Stimulated activated CD4-positive, alpha-beta T cell treated with anti-CD3 and anti-CD28 coated beads, Interleukin-1b, Interleukin-23, amount 100 ng/mL, for 1 hour (primary cell): ENCODE data around the gene ECHDC1.
A peak's percentile ranks its signal among the peaks of the same experiment; 100 is the strongest.
"Not testable (repeated sequence)": the region's sequence is repeated elsewhere in the genome, so short reads cannot be mapped to it uniquely, and the experiment has no call there.

Experiments
- DNase-seq, 2 donors: peaks; one replicate each; pipeline ENCODE4 v3.0.0-alpha.2; 2020; ENCODE audit warnings: low read depth in 2 of 2

Gene ECHDC1, protein sequence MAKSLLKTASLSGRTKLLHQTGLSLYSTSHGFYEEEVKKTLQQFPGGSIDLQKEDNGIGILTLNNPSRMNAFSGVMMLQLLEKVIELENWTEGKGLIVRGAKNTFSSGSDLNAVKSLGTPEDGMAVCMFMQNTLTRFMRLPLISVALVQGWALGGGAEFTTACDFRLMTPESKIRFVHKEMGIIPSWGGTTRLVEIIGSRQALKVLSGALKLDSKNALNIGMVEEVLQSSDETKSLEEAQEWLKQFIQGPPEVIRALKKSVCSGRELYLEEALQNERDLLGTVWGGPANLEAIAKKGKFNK

GRCh38 chr6:127342946-127343808, at the start of gene ECHDC1:
TSS of gene ECHDC1 (minus strand) at chr6:127343609. CDS start at chr6:127331028, 12,581 bp downstream.
- DNase-seq = peak; percentile 20 to 52

DNA sequence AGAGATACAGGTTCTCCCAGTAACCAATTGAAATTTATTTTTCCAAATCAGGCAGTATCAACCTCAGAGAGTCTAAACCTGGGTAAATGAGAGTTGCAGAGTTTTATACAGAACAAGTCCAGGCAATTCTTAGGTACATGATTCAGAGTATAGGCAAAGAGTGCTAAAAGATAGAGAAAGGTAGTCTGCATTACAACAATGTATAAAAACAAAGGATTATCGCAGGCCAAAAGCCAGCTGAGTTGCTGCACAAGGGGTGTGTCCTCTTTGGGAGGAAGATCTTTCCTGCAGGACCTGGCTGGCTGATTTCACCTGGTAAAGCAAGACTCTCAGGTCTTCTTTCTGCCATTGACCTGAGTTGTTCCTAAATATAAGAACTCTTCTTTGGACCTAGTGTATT, 48.9 kb upstream of the ECHDC1 start:
- DNase-seq = no peak

DNA sequence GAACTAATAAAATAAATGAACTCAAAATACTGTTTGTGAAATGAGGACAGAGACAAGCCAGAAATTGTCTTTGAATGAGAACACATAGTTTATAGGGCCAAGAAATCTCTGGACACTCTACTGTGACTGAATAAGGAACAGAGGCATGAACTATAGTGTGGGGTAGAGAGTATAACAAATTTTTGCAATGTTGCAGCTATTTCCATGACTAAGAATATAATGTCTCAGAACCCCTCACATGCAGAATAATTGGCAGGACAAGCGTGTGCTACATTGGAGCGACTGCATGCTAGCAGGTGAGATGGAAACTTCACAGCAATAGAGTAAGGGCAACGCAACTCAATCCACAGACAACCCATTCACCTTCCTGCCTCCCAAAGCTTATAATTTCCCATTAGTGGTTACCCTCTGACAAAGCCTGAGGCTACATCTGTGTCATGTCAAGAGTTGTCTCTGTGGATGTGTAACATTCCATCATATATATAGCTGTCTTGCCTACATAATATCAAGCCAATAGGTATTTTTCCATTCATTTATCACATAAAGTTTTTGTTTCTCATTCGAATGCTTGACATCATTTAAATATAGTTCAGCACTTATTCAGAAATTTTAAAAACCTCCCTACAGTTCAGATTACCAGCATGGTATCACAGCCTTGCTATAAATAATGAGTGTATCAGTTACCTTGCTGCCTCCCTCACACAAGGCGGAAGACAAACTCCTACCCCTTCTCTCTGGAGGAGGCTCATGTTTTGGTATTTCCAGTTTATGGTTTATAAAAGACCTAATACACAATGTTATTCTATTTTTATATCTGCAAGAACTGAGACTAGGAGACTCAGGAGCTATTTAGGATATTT, 47.9 kb upstream of the ECHDC1 start:
- DNase-seq = no peak

DNA sequence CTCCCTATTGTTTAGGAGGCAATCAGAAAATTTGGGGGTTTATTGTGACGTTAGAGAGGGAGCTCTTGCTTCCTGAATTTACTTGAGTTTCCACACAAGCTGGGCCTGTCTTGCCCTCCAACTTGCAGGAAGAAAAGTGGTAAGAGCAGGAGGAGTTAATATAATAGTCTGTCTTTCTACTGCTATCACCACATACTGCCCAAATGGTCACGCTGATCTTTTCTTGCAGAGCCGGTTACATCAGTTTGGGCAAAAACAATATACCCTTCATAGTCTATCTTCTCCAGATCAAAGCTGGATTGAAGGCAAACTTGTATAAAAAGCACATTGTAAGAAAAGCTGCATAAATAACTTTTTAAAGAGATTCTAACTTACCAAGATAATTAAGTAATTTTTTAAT, 46.3 kb upstream of the ECHDC1 start:
- DNase-seq = no peak

DNA sequence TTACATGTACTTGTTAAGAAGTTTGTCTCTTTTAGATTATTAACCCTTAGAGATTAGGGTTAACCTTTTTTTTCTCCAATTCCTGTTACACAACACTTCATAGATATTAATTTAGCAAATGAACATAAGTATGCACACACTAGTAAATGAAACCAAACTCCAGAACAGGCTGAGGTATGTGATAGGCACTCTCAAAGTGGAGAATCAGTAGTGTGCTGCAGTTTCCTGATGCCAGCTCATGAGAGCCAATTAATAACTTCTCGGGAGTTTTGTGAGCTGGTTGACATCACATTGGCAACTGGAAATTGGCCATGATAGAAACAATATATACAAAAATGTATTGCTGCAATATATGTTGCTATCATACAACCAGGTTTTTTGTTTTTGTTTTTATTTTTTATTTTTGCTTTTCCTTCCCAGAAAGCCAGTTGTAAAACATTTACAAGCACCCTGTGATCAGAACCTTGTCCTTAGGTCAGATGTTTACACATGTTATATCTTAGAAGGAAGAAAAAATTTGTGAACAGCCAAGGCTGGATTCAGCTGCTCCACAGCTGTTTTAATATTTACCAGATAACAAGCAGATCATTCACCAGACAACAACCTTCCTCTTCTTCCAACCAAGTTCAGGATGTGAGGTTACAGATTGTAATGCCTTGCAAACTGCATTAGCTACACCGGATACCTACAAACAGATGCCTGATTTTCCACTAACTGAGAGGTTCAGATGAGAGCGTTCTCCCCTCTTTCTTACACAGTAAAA, 42.4 kb upstream of the ECHDC1 start:
- DNase-seq = no peak

- DNase-seq = not testable (repeated sequence)
Measured at GRCh38 chr6:127384848-127385247, 41.4 kb upstream of the ECHDC1 start.

GRCh38 chr6:127383988-127384387, 40.6 kb upstream of the ECHDC1 start:
- no peak for DNase-seq

DNA sequence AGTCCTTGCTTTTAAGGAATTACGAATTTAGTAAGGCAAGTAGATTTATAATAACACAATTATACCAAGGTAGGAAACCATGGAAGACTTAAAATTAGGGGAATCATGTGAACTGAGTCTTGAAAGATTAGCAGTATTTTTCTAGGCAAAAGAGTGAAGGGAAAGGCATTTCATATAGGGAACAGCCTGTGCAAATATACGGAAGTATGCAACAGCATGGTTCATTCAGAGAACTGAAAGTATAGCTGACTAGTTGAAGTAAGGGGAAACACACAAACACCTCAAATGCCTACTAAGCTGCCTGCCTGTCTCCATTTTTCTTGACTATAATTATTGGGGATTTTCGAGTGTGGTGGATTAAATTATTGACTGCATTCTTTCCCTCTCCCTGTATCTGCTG, 39.0 kb upstream of the ECHDC1 start:
- no peak for DNase-seq

DNA sequence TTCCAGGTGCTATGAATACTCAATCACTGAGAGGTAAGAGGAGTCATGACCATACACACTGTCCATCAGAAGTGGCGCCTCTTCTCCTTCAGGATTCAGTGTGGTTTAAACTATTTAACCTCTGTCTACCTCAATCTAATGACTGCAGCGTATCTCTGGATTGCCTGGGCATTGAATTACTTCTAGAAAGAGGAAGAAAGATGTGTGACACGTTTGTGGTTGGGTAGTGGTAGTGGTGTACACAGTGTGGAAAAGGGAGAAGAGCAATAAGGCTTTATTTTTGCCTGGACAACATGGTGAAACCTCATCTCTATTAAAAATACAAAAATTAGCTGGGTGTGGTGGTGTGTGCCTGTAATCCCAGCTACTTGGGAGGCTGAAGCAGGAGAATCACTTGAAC, 38.0 kb upstream of the ECHDC1 start:
- DNase-seq = no peak

DNA sequence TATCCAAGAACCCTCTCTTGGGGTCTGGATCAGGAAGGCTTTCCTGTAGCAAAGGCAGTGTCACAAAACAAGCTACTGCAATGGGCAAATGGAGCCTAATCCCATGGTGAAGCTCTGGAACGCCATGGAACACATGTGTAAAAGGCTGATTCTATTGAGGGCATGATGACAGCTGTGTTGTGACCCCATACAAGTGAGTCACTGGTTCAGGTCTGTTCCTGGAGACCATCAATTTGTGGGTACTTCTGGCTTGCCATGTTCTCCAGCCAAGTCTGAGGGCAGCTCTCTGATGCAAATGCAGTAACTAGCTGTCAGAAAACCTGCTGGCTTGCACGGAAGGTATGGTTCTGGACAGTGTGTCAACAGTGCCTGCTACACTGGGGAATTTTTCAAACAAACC, 33.3 kb upstream of the ECHDC1 start:
- no peak for DNase-seq

- no peak for DNase-seq
Measured at GRCh38 chr6:127367023-127367375, 23.6 kb upstream of the ECHDC1 start.

GRCh38 chr6:127366282-127367022, 23.0 kb upstream of the ECHDC1 start:
- no peak for DNase-seq

DNA sequence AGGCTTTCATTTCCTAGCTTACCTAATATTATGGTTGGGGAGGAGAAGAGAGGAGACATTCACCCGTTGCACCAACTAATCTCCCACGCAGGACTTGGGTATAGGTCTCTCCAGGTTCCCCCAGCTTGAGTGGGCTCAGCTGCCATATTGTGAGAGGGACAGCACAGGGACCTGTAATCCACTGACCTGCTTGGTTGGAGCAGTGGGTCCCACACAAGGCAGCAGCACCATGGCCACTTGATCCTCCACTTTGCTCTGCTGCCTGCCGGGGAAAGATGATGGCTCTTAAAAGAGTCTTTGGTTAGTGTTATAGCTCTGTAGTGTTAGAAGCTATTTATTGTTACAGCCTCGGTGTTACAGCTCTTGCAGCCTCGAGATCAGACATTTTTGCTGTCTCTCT, 22.5 kb upstream of the ECHDC1 start:
- no peak for DNase-seq

- no peak for DNase-seq
Measured at GRCh38 chr6:127352524-127352923, 9.1 kb upstream of the ECHDC1 start.

DNA sequence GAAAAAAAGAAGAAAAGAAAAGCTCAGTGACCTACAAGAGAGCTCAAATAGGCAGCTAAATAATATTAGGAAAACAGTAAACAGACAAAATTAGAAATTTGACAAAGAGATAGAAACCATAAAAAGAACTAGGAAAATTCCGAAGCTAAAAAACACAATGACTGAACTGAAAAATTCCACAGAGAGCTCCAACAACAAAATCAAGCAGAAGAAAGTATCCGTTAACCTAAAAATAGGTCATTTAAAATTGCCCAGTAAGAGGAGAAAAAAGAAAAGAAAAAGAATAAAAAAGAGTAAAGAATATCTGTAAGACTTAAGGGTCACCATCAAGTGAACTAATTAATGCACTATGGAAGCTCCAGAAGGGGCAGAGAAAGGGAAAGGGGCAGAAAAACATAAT, 6.6 kb upstream of the ECHDC1 start:
- DNase-seq = no peak

GRCh38 chr6:127348028-127348661, 4.7 kb upstream of the ECHDC1 start:
- DNase-seq = no peak

GRCh38 chr6:127347178-127347577, 3.8 kb upstream of the ECHDC1 start:
- no peak for DNase-seq

DNA sequence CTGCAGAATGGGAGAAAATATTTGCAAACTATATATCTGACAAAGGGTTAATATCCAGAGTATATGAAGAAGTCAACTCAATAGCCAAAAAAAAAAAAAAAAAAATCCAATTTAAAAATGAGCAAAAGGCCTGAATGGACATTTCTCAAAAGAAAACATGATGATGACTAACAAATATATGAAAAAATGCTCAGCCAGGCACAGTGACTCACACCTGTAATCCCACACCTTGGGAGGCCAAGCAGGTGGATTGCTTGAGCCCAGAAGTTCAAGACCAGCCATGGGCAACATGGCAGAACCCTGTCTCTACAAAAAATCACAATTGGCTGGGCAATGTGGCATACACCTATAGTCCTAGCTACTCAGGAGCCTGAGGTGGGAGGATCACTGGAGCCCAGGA, 2.1 kb upstream of the ECHDC1 start:
- DNase-seq = no peak

DNA sequence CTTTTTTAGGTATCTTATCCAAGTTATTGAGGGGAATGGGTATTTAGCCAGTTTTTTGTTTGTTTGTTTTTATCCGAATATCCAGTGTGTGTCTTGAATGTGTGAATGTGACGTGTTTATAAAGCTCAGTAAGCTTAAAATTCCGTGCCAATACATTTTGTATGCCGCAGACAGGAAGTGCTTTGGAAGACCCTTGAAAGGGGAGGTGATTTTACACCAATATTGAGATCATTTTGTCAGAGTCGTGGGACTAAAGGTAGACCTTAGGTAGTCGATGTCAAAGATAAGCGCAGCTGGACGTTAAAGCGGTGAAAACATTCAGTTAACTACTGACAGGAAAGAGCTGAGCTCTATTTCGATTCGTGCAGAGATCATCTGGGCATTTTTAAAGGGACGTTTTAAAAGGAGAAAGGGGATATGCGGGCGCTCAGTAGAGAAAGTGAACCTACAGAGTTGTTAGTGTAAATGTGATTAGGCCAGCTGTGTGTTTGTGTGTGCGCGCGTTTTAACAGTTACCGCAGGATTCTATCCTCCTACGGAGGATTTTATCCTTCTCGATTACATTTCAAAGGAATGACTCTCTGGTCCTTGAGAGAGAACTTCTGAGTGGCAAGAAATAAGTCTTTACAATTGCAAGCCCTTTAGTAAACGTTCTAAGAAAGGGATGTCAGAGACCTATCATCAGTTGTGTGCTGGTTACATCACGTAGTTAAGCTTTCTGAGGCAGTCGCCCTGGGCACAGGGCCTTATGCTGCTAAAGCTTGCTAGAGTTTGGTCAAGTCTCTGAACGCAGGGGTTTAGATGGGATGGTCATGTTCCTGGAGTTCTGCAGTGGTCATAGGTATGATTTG, 625 bp upstream of the ECHDC1 start:
- no peak for DNase-seq
